ENCODE results near the gene SLC13A2.

DNA sequence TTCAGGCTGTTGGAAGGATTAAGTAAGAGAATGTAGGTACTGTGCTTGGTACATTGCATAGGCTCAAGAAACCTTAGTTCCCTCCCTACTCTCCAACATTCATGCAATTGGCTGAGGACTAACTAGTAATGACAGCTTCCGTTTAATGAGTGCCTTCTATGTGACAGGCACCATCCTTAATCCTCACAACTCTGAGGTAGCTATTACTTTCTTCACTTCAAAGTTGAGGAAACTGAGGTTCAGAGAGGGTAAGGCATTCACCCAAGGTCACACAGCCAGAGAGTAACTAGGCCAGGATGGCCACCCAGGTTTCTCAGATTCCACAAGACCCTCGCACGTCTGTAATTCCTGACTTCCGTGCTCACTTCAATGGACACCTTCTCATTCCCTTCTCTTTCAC is 56.8 kb downstream of the SLC13A2 start:
- TF ChIP-seq, protein P1, sequence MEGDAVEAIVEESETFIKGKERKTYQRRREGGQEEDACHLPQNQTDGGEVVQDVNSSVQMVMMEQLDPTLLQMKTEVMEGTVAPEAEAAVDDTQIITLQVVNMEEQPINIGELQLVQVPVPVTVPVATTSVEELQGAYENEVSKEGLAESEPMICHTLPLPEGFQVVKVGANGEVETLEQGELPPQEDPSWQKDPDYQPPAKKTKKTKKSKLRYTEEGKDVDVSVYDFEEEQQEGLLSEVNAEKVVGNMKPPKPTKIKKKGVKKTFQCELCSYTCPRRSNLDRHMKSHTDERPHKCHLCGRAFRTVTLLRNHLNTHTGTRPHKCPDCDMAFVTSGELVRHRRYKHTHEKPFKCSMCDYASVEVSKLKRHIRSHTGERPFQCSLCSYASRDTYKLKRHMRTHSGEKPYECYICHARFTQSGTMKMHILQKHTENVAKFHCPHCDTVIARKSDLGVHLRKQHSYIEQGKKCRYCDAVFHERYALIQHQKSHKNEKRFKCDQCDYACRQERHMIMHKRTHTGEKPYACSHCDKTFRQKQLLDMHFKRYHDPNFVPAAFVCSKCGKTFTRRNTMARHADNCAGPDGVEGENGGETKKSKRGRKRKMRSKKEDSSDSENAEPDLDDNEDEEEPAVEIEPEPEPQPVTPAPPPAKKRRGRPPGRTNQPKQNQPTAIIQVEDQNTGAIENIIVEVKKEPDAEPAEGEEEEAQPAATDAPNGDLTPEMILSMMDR (IDR thresholded peaks at IDR 0.05): no peak
- no peak for TF ChIP-seq POLR2A (IDR thresholded peaks at IDR 0.05)

Measured in right lobe of liver (tissue), 4 donors.